Keratinocyte (primary cell): ENCODE results near the gene CCDC170. TPM values are rescaled to one million over a fixed set of nuclear protein-coding genes. Genes with fewer than 3 reads are reported as not detected.
A peak's percentile ranks its signal among the peaks of the same experiment; 100 is the strongest.

Source experiments
- DNase-seq: peaks from one replicate; pipeline ENCODE4 v3.0.0-alpha.2; 2011; ENCODE audit warnings: low read depth, missing footprints, low spot score
- FAIRE-seq: peaks from 2 replicates; lab custom pipeline; 2011; peaks lifted over from hg19 to GRCh38; lab: Jason Lieb, UNC
- H2AFZ ChIP-seq: 2 replicates; pipeline ENCODE4 v1.6.0; 2012; ENCODE audit warnings: low read length, control low read depth, inconsistent platforms; ENCODE audit not compliant: control insufficient read depth
- H3K27ac ChIP-seq: 2 replicates; pipeline ENCODE4 v1.5.1; 2011; ENCODE audit warnings: low read length; ENCODE audit not compliant: control insufficient read depth, insufficient read depth
- H3K27me3 ChIP-seq: 3 replicates; pipeline ENCODE4 v1.6.0; 2011; ENCODE audit warnings: low read length; ENCODE audit not compliant: control insufficient read depth, insufficient read depth; ENCODE audit errors: extremely low read depth
- H3K36me3 ChIP-seq, 2 experiments: 2 replicates in 1 of 2; 3 replicates in 1 of 2; pipeline ENCODE4 v1.5.1; 2011; ENCODE audit warnings: low read length in 2 of 2, mild to moderate bottlenecking in 1 of 2; ENCODE audit not compliant: control insufficient read depth in 2 of 2, insufficient read depth in 2 of 2; ENCODE audit errors: extremely low read depth in 1 of 2
- H3K4me1 ChIP-seq: 3 replicates; pipeline ENCODE4 v1.5.1; 2011; ENCODE audit warnings: low read length; ENCODE audit not compliant: control insufficient read depth, insufficient read depth; ENCODE audit errors: extremely low read depth
- H3K4me2 ChIP-seq: 3 replicates; pipeline ENCODE4 v1.6.0; 2011; ENCODE audit warnings: low read depth, low read length; ENCODE audit not compliant: control insufficient read depth, insufficient read depth; ENCODE audit errors: extremely low read depth
- H3K4me3 ChIP-seq, 3 experiments: fragments of 200-600 bp in 1 of 3; sonication (generic) in 1 of 3; 2 replicates in 2 of 3; 3 replicates in 1 of 3; pipeline ENCODE4 v1.5.1; 2011 to 2016; ENCODE audit warnings: low read length in 3 of 3, mild to moderate bottlenecking in 3 of 3, control low read depth in 2 of 3, inconsistent platforms in 1 of 3, low read depth in 1 of 3, mixed read lengths in 1 of 3, mixed run types in 1 of 3, moderate library complexity in 1 of 3; ENCODE audit not compliant: control insufficient read depth in 2 of 3, insufficient read depth in 2 of 3; ENCODE audit errors: extremely low read depth in 1 of 3
- H3K79me2 ChIP-seq: 2 replicates; pipeline ENCODE4 v1.6.0; 2012; ENCODE audit warnings: low read length; ENCODE audit not compliant: control insufficient read depth, insufficient read depth
- H3K9ac ChIP-seq: 3 replicates; pipeline ENCODE4 v1.6.0; 2011; ENCODE audit warnings: low read length; ENCODE audit not compliant: control insufficient read depth, insufficient read depth; ENCODE audit errors: extremely low read depth
- H3K9me1 ChIP-seq: 3 replicates; pipeline ENCODE4 v1.6.0; 2011; ENCODE audit warnings: low read length; ENCODE audit not compliant: control insufficient read depth, insufficient read depth; ENCODE audit errors: extremely low read depth
- H3K9me3 ChIP-seq: 2 replicates; pipeline ENCODE4 v1.5.1; 2012; ENCODE audit warnings: low read depth, low read length; ENCODE audit not compliant: control insufficient read depth
- H4K20me1 ChIP-seq: 3 replicates; pipeline ENCODE4 v1.6.0; 2011; ENCODE audit warnings: low read length; ENCODE audit not compliant: control insufficient read depth, insufficient read depth; ENCODE audit errors: extremely low read depth
- CTCF ChIP-seq, 3 experiments: IDR thresholded peaks in 1 of 3; conservative IDR thresholded peaks in 1 of 3; optimal IDR thresholded peaks in 1 of 3; 2 replicates in 2 of 3; 3 replicates in 1 of 3; pipeline versions ENCODE3 to v1.5.1; 2011; ENCODE audit warnings: low read length in 3 of 3, mild to moderate bottlenecking in 3 of 3, moderate library complexity in 2 of 3, control low read depth in 1 of 3, inconsistent platforms in 1 of 3; ENCODE audit not compliant: insufficient read depth in 2 of 3; ENCODE audit errors: extremely low read depth in 1 of 3
- EZH2 ChIP-seq: IDR thresholded peaks from one replicate; pipeline ENCODE4 v1.6.1; 2012; ENCODE audit warnings: inconsistent platforms, mild to moderate bottlenecking, low read length, moderate library complexity
- dilution Hi-C: fragments of 300-500 bp; cut with MboI; formaldehyde crosslinking; loops from one replicate; pipeline ENCODE4 v1.7.0; 2020; ENCODE audit warnings: low sequenced_read_pairs; ENCODE audit not compliant: extremely low pct_ligation_motif_present
- polyA plus RNA-seq, 5 experiments: library from polyadenylated mRNA; depleted of rRNA in 3 of 5; stranded (reverse) in 3 of 5; stranded (forward) in 1 of 5; unstranded in 1 of 5; fragments of >200 nt; gene quantifications; 1 replicate in 1 of 5; 2 replicates in 3 of 5; 3 replicates in 1 of 5; pipeline versions ENCODE4 v1.2.1 to v1.2.3, GENCODE V29; 2011 to 2012; ENCODE audit warnings: missing spikeins in 2 of 5, low read depth in 1 of 5, low replicate concordance in 1 of 5

The CCDC170 gene
- polyA plus RNA-seq, 1 donor (not counting 4 experiments of a cell fraction or from before 2014, with no cell fraction given): 0.10 TPM

- Histone ChIP-seq H3K27ac (no peak overlapping the region), H3K79me2 (no peaks in the 10 kb centered on the region), H3K9me3 (no peaks in the 10 kb centered on the region), H2AFZ (no peak overlapping the region), H3K9me1 (no peaks in the 10 kb centered on the region), H4K20me1 (no peaks in the 10 kb centered on the region), H3K4me2 (no peak overlapping the region), H3K9ac (no peak overlapping the region), H3K4me3 (no peak overlapping the region), H3K4me1 (peaks cover 5% of the 10 kb centered on the region), H3K36me3 (no peaks in the 10 kb centered on the region), H3K27me3 (no peaks in the 10 kb centered on the region)
- dilution Hi-C loops: no loop called here
- DNase-seq: no peak
- no peak for FAIRE-seq
- TF ChIP-seq EZH2 (no peak), CTCF (optimal IDR thresholded peaks at IDR 0.05 in 1 of 3, IDR thresholded peaks at IDR 0.05 in 1 of 3, conservative IDR thresholded peaks at IDR 0.05 in 1 of 3; ENCODE audit: extremely low read depth in 1 of 3, insufficient read depth in 2 of 3, low read length in 3 of 3) (no peak)
These were observed 15.1 kb upstream of the CCDC170 start for GRCh38 chr6:151478670-151479069.

- H3K4me2 ChIP-seq: no peak overlapping the region
- H3K9ac ChIP-seq: no peak overlapping the region
- H3K36me3 ChIP-seq: no peaks in the 10 kb centered on the region
- no peaks in the 10 kb centered on the region for H3K9me3 ChIP-seq
- no peak for TF ChIP-seq CTCF (optimal IDR thresholded peaks at IDR 0.05 in 1 of 3, IDR thresholded peaks at IDR 0.05 in 1 of 3, conservative IDR thresholded peaks at IDR 0.05 in 1 of 3; ENCODE audit: extremely low read depth in 1 of 3, insufficient read depth in 2 of 3, low read length in 3 of 3)
- TF ChIP-seq EZH2: no peak
- H4K20me1 ChIP-seq: no peaks in the 10 kb centered on the region
- DNase-seq (no peak), FAIRE-seq (no peak)
- H3K27me3 ChIP-seq: no peaks in the 10 kb centered on the region
- no peaks in the 10 kb centered on the region for H3K9me1 ChIP-seq
- dilution Hi-C loops: no loop called here
- H3K79me2 ChIP-seq: no peaks in the 10 kb centered on the region
- H3K4me3 ChIP-seq: no peak overlapping the region
- peaks cover 8% of the 10 kb centered on the region for H3K4me1 ChIP-seq
- H2AFZ ChIP-seq: peak overlapping the region; percentile 60
- H3K27ac ChIP-seq: no peak overlapping the region
These were observed 12.0 kb upstream of the CCDC170 start for GRCh38 chr6:151481786-151482185.
